Stimulated activated CD8-positive, alpha-beta memory T cell treated with anti-CD3 and anti-CD28 coated beads, Interleukin-4, amount 100 ng/mL, for 4 hours (primary cell): Measurements from ENCODE around the gene PEMT.

ENCODE experiments used
- DNase-seq, 2 donors: peaks; one replicate each; pipeline ENCODE4 v3.0.0-alpha.2; 2020; ENCODE audit warnings: low read depth in 2 of 2, low spot score in 1 of 2

The PEMT gene

DNA sequence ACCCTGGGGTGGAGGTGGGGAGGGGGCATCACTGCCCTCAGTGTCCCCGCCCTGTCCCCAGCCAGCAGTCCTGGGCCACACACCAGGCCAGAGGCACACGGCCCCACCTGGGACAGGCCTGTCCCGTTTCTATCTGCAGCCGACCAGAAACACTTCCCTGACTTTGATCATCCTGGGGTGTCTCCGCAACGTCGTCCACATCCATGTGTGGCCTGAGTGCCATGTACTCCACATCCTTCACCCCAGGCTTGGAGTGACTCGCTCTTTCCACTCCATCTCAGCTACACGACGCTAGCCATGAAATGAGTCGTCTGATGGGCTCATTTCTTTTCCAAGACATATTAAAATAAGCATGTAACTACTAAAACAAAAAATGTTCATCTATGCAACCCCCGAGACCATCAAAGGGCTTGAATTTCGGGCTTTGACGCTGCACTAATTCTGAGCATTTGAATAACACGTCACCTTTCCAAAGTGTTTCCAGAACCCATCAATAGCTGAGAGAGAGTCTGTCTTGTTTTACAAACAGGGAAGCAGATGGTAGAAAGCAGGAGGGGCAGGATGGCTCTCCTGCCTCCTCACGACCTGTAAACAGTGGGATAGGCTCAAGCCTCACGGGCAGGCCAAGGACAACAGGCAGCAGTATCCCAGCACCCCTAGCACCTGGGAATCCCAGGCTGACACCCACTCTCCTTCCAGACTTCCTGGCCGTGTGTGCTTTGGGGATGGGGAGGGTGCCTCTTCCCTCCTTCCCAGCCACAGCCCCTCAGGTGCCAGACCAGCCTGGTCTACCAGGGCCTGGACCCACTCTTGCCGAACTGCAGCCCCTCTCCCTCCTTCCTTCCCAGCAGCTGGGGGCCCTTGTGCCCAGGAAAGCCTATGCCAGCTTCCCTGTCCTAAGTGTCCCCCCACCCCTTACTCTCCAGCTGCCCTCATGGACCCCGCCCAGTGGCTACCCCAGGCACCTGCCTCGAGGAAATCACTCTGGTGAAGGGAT is 75.3 kb downstream of the PEMT start:
- DNase-seq: no peak

DNA sequence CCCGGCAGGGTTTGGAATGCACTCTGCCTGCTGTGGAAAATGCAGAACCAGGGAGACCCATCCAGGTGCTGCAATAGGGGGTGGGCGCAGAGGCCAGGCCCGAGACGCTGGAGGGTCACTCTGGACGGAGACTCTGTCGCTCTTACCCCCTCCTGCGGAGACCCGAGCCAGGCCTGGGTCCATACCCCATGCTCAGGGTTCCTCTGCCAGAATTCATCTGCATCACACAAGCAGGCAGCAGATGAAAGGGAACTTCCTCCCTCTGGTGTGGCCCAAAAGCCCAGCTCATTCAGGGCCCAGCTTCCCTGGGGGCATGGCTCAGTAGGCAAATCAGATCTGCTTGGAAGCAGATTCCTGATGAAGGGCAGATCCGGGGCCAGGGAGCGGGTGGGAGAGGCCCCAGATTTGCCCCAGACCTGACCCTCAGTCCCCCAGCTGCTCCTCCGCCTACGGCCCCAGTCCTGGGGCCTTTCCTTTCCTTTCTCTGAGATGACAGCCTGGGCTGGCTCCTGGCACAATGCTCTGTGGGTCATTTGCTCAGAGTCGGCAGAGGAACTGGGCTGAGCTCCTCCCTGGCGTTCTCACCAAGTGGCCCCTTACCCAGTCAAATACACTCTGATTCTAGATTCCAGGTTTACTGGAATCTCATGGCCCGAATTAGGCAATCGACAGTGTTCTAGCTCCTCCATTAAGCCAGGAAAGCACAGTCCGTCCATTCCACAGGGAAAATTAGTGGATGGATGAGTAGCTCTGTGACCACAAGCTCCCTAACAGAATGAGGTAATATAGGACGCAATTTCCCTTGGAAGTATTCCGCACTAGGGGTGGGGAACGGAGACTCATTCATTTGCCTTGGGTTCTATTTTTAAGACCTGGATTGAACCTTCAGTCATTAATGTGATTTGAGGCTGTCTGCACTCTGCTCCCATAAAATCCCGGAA is 76.2 kb downstream of the PEMT start:
- no peak for DNase-seq

GRCh38 chr17:17514361-17514992 is 77.0 kb downstream of the PEMT start:
- no peak for DNase-seq

GRCh38 chr17:17513626-17514025 is 77.9 kb downstream of the PEMT start:
- DNase-seq: no peak

- DNase-seq: no peak
Measured at GRCh38 chr17:17512866-17513265, 78.6 kb downstream of the PEMT start.

DNA sequence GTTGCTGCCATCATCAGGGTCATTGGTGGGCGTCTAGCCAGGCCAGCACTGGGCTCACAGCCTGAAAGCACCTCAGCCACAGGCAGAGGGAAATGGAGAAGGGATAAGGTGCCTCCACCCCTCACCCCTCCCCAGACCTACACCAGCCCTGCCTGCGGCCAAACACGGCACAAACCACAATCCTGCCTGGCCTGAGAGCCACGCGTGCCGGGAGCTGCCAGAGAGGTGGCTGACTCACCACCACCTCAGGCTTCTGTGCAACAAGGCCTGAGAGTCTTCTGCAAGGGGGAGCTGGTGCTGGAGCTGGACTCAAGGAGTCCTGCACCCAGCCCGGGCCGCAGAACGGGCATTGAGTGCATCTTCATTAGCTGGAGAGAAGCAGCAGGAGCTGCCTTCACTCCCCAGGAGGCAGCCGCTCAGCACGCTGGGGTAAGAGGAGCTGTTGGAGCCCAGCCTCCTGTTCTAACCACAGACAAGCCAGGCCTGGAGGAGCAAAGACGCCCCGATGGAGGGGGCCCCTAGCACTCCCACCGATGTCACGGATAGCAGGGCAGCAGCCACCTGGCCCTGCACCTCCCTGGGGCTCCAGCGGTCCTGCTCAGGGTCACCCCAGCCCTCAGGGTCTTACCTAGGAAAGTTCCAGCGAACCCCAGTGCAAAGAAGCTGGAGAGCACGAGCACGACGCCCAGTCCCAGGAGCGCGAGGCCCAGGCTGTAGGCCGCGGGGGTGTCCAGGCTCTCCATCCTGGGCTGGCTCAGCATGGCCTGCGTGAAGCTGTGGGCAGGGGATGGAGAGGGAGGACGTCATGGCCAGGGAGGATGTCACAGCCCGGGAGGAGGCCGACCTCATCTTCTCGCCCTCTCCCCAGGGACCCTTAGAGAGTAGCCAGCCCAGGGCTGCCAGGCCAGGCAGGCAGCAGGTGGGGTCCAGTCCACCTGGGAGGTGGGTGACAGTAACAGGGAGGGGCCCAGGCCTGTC is 79.3 kb downstream of the PEMT start:
- no peak for DNase-seq

- no peak for DNase-seq
Measured at GRCh38 chr17:17511293-17511741, 80.2 kb downstream of the PEMT start.

- DNase-seq: no peak
Measured at GRCh38 chr17:17510456-17511292, 80.8 kb downstream of the PEMT start.

DNA sequence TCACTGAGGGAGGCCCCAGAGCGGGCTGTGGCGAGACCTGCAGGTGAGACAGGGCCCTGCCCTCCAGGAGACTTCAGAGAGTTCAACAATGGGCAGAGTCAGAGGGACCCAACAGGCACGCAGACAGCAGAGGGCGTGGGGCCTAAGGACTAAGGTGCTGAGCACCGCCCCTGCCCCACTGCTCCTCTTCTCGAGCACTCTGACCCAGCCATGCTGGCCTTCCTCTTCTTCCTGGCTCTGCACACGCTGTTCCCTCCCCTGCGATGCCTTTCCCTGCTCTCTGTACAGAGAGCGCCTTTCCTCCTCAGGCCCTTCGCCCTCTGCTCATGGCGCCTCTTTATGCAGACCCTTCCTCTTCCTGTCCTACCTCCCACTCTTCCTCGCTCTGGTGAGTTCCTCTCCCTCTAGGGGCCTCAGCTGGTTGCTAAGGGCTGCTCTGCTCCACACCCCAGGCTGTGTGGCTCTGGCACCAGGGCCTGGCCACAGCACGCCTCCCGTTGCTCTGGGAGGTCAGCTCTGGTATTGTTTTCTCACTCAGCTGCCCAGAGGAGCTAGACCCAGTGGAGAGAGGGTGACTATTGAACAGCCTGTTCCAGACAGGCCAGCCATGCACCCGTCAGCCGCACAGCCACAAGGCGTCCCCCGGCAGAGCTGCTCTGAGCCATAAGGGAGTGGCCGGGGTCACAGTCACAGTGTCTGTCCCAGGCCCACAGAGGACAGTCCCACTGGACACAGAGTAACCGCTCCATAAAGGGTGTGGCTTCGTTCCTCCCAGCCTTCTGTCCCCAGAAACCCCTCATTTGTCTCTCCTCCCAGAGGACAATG is 81.7 kb downstream of the PEMT start:
- no peak for DNase-seq

- DNase-seq: no peak
Measured at GRCh38 chr17:17508646-17509591, 82.6 kb downstream of the PEMT start.

- DNase-seq: no peak
Measured at GRCh38 chr17:17508019-17508535, 83.4 kb downstream of the PEMT start.

DNA sequence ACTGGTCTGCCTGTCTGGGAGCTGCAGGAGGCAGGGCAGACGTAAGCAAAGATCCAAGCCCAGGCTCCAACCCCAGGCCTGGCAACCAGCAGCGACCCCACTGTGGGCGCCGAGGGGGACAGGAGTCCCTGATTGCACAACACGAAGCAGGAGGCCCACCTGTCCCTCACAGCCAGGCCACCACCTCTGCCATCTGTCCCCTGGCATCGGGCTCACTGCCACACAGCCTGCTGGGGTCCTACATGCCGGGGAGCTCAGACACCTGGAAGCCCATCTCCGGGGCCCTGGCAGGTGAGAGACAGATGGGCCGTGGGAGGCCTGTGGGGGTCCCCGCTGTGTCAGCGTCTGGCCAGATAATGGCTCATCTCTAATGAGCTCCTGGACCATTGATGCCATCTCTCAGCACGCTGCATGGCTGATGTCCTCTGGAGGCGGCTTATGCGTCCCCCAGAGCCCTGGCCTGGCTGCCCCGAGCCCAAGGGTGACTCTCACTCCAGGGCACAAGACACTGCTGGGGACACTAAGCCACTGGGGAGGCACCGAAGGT is 84.0 kb downstream of the PEMT start:
- no peak for DNase-seq

GRCh38 chr17:17506893-17507464 is 84.5 kb downstream of the PEMT start:
- DNase-seq: no peak

GRCh38 chr17:17506181-17506741 is 85.2 kb downstream of the PEMT start:
- no peak for DNase-seq

DNA sequence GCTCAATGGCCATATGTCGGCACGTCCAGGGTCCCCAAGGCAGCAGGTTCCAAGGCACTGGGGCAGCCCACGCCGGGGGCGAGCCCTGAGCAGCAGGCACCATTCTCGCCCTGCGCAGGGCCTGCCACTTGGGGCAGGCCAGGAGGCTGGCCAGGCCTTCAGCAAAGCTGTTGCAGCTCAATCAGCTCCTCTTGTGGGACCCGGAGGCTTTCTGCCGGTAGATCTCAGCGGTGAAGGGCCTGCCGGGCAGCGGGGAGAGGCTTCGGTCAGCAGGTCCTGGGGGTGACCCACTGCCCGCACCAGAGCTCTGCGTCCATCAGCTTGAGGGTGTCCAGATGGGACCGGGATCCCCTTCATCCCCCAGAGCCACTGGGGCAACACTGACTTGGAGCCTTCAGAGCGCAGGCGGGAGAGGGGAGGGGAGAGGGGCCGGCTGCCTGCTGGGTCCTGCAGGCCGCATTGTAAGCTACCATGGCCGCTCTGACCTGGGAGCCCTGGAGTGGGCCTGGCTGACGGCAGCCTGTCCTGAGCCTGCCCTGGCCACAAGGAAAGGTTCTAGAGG is 85.8 kb downstream of the PEMT start:
- no peak for DNase-seq

DNA sequence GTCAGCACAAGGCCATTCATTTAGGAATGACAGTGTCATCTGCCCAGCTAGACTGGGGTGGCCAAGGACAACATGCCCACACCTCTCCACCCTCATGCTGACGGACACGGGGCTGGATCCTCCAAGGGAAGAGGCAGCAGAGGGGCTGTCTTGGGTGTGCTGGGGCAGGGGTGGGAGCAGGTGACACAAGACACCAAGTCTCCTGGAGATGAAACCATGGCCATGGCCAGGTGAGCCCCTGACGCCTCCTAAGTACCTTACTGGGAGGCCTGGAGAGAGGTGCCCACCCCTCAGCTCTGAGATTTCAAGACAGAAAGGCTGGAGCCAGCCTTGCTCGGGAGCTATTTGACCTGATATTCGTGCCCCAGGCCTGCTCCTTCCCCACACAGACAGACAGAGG is 86.4 kb downstream of the PEMT start:
- no peak for DNase-seq
